ENCODE data around the gene SHISA6.

Gene SHISA6

DNA sequence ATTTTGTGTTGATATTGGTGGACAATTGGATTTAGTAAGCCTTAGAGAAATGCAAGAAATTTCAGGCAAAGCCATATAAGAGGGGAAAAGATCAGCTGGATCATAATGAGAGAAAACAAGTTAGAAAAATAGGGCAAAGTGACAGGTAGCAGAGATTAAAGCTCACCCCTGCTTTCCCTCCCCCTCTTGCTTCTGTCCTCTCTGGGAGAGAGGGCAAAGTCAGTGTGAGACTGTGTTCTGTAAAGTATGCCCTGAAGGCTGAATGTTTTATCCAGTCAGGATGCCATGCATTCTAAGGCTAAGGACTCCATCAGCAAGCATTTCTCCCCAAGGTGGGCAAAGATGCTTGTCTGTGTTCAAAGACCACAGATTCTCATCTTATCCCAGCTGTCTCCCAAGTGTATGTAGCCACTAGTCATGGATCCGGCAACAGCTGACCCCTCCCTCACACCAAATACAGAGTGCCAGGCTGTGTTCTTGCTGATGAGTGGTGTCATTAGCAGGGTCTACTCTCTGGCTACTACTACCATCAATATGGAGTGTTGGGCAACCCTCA is 221.1 kb downstream of the SHISA6 start:
- DNase-seq: no peak

DNA sequence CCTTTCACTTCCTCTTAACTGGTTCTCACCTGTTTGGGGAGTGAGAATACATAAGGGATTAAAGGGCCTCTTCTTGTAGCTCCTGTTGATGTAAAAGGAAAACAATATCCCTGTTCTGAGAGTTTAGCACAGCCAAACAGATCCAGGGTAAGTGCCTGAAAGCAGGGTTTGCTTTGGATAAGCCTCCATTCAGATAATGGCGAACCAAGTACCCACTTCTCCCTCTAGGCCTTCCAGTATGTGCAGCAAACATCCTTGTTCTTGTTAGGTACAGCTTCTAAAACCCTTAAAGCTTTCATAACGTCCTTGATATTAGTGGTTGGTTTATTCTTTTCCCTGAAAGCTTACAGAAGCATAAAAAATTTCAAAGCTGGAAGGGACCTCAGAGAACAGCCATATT is 226.6 kb downstream of the SHISA6 start:
- DNase-seq: no peak

DNA sequence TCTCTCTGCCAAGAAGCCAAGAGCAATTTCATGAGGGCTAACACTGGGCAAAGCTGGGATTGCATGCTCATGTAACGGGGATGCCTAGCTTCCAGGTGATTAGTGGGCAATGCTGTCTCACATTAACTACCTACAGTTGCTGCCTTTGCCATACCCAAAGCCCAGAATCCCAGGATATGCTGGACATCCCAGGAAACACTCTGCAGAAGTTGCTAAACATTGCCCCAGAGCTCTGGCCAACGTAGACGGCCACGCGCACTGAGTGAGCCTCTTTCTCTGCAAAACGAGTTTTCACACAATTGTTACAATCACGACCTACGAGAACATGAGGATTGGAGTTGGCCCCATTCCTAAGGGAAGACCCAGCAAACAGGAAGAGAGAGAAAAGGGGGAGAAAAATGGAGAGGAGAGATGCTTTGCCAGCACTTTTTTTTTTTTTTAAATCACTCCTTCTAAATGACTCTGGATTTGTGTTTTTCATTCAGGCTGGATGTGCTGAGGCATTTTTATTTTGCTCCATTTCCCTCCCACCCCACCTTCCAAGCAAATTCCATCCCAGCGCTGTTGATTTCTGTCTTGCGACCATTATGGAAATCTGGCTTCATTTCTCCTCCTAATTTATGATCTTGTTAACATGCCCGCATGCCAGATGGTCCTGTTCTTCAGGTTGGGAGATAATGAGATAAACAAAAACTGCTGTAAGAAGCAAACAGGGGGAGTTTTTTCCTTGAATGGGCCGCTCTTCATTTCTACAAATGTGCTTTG is 244.5 kb downstream of the SHISA6 start:
- DNase-seq: no peak

DNA sequence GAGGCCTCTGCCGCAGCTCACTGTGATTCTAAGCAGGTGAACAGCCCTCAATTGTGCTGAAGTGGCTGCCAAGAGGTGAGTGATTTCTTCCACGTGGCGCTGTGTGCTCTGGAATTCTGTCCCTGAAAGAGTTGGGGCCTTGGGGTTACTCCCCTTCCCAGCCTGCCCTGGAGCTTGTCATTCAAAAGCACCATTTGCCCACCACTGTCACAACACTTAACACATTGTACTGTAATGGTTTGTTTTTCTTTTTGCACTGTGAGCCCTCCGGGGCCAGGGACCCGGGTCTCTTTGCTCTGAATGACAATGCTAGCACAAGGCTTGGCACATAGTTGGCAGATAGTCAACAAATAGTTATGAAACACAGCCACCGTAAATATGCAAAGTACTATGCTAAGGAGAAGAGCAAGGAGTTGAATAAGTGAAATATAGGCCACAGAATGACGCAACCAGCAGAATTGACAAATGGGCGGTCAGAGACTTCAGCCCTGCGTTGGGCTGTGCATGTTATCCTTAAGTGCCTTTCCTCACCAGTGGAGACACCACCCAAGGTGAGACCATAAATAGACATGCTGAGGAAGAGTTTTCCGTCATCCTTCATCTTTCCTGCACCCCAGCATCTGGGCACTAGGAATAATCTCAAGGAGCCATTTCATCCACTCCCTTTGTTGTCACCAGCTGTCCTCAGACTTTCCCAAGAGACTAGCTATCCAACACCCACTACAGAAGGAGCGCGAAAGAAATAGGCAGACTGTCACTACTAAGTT is 245.3 kb downstream of the SHISA6 start:
- DNase-seq: no peak

DNA sequence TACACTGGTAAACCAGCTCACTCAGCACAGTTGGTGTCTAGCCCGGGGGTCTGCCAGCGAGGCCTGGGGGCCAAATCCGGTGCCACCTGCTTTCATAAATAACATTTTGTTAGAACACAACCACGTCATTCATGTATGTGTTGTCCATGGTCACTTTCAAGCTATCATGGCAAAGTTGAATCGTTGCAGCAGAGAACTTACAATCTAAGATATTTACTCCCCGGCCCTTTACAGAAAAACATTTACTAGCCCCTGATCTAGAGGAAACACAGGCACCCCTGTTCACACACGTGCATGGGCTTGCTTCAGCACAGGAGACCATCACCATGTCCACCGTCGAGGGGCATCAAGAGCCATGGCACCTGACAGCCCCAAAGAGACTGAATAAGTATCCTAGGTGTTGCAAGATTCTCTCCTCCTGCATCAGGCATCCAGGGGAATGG is 245.9 kb downstream of the SHISA6 start:
- no peak for DNase-seq

DNA sequence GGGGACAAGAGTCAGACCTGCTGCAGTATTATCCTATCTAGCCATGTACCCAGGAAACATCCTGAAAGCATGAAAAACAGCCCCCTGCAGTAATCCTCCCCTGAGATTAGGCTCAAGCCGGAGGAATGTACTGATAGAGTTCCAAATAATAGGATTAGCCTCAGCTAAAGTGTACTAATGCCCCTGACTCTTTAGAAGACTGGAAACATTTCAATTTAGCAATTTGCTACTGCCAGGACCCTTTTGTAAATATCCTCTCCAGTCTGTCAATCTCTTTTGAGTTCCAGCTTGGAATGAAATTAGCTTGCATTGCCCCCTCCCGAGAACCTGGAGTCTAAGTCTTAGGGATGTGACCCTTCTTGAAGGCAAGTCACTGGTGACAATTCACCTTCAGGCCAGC is 246.5 kb downstream of the SHISA6 start:
- DNase-seq: no peak

DNA sequence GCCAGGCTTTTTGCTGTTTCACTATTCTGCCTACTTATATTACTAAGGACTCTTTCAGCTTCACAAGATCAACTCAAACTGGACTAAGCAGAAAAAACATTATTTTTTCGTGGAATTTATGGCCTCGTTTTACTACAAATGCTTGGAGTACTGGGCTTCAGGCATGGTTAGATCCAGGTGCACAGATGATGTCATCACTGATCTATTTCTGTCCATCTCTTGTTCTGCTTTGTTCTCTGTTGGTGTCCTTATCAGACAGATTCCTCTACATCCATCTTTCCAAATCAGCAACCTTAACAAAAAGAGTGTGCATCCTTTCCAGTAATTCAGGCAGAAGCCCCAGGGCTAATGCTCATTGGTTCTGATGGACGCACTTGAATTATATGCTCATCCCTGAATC is 247.4 kb downstream of the SHISA6 start:
- no peak for DNase-seq

DNA sequence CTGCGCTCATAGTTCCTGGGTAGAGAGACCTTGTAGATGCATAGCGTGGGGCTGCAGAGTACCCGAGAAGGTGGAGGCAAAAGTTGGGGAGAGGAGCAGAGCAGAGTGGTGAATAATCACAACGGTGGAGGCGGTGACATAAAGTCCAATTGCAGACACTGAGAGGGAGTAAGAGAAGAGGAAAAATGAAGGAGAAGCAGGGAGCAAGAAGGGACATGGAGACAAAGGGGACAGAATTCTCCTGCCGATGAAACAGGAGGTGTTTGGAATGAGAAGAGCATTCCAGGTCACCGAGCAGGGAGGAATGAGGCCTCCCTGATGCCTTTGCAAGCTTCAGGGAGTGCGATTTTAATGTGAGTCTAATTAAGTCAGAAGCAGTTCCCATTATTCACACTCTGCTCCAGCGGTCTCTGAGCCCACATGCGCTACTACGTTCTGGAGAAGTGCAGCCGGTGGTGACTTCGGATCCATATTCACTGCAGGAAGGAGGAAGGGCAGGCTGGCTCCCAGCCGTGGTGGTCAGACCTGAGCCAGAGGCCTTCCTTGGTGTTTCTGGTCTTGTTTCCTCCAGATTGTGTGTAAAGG is 249.2 kb downstream of the SHISA6 start:
- no peak for DNase-seq

DNA sequence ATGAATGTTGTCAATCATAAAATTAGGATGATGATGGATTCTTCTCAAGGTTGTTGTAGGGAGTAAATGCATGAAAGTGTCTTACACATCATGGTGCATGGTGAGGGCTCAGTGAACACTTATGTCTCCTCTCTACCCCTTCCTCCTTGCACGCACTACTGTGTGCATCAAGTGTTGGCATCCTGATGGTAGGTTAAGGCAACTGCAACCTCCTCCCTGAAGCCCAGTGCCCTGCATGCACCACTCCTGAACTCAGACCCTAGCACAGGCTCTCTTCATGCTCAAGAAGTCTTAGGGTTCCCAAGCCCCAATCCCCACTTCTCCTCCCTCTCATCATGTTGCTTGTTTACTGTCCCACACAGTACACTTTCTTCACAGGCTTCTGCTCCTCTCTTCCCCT is 251.5 kb downstream of the SHISA6 start:
- DNase-seq: no peak

DNA sequence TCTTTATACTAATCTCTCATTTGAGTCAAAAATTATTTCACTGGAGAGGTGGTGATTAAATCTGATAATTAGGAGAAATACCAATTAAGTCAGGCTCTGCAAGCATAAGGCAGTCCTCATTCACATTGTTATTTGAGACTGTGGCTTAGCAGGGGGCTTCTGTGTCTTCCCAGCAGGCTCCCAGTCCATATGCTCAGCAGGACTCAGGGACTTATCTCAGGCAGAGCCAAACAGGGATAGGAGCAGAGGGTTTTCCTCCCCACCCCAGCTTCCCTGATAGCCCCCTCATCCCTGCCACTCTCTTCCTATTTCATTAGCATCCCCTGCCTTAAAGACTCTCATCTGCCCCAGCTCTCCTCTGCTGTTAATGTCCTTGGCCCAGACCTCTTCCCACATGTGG is 252.9 kb downstream of the SHISA6 start:
- DNase-seq: no peak

DNA sequence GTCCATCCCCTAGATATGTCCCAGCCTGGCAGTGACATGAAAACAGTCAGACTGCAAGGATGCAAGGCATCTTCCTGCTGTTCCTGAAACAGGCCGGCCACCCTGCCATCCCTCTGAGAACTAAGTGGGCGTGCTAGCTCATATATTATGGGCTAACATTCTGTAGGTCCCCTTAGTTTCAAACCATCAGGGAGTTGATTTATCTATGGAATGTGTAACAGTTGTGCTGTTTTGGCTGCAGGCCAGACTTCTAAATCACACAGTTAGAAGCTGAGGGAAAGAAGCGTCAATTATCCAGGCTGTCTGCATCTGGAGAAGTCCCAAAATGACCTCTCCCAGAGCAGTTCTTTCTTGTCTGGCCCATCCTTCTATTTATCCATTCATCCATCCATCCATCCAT is 254.6 kb downstream of the SHISA6 start:
- DNase-seq: no peak

DNA sequence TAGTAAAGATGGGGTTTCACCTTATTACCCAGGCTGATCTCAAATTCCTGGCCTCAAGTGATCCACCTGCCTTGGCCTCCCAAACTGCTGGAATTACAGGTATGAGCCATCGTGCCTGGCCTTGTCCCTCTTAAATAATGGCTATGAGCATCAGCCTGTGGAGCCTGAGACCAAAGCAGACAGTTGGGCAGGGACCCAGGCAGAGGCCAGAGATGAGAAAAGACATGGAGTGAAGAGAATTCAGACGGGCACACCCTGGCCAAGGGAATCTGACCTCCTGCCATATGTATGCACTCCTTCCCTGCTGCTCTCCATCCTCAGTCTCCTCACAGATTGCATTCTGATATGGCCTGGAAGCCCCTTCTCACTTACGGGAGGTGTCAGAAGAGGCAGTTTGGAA is 258.9 kb downstream of the SHISA6 start:
- no peak for DNase-seq

DNA sequence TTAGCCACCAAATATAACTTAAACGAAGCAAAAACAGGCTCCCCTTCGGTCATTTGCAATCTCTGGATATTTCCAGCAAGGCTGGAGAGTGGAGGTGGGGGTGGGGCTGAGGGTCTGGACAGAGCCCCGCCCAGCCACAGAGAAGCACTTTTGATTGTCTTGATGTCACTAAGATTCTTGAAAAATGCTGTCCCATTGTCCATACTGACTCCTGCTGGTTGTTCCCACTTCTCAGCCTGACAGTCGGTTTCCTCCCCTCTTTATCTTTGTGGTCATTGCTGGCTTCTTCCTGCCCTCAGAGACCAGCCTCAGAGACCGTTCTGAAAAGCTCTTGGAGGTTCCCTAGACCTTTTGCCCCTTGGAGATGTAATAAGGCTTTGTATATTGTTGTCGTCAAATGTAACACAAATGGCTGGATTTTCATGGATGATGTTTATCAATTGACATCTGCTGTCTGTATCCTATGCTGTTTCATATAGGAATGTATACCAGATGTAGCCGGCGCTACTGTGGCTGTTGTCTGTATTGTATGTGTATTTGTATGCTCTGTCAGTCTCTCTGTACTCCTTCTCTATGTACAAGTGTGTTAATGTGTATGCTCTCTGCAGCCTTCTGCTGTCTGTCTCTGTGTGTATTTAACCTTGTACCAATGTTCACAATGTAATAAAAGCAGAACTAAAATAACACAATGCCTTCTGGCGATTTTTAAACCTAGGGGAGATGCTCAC is 262.5 kb downstream of the SHISA6 start:
- no peak for DNase-seq

DNA sequence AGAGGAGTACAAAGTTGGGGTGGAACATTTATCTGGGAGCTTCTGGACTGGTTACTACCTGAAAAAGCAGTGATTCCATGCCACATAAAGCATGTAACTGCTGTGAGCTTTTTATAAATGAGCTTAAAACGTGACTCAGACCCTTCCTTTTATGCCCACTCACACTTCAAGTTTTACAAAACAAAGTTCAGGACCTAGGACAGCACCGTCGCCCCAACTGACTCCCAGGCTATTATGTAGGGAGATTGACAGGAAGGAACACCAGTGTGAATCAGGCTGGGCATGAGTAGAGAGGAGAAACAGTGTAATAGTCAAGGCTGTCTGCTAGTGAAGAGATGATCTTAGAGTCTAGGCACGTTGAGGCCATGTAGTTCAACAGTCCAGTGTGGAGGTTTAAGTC is 265.6 kb downstream of the SHISA6 start:
- DNase-seq: no peak

DNA sequence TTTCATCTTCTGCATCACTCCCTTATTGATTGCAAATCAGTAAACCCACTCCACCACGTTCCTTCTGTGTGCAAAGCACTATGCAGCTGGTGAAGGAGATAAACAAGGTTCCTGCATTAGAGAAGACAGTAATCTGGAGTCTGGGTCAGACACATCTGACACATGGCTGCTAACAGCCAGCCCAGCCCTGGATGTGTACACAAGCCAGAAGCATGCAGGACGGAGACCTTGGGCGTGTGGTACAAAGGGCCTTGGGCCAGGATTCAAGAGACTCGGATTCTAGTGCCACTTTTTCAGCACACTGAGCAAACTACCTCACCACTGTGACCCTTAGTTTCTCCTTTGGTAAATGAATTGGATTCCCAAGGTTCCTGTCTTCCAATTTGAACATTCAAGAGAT is 270.7 kb downstream of the SHISA6 start:
- no peak for DNase-seq

DNA sequence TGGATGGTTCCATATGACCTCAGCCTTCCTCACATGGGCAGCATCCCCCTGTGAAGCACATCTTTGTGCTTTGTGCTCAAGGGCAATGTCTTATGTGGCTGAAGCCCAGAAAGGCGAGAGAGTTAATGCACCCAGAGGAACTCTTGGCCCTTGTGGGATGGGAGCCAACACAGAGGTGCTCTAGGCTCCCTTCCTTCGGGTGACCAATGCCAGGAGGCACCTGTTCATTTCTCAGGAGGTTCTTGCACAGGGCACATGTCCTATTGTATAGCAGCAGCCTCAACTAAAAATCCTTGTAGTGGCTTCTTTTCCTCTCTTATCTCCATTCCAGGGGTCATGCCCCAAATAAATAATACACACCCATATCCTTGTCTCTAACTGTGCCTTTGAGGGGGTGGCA is 273.6 kb downstream of the SHISA6 start:
- no peak for DNase-seq

DNA sequence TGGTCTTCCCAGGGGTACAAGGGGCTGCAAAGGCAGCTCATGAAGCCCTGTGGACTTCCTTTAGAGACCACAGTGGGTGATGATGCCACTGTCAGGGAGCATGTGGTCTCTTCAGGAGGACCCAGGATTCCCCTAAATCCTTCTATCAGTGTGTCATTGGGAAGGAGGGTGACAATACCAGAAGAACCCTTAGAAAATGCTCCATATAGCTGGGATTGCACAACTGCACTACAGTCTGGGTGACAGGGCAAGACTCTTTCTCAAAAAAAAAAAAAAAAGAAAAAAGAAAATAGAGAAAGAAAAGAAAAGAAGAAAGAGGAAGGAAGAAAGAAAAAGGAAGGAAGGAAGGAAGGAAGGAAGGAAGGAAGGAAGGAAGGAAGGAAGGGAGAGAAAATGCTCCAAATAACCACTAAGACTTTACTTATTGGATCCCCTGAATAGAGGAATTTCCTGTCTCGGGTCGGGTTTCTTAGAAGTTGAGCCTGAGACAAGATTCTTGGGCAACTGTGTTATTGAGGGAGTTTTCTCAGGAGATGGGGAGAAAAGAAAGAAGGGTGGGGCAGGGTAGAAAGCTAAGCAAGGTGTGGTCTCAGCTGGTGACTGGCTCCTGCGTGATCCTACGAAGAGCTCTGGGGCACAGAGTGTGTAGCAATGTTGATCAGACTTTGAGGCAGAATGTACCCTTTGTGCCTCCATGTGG is 274.1 kb downstream of the SHISA6 start:
- no peak for DNase-seq

DNA sequence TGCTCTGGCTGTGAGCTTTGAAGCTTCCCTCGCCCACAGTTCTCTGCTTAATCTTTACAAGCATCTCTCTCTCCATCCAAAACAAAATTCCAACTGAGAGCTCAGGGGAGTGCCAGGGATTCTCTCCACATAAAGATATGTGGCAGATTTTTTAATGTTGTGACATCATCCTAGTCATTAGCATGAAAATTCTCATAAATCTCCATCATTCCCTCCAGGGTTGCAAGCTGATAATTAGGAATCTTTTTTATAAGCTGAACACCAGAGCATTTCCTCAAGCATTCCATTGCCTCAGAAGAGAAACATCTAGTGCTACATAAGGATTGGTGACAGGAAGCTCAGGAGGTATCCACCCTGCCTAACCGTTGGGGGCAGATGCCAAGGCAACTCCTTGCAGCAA is 274.9 kb downstream of the SHISA6 start:
- DNase-seq: no peak

DNA sequence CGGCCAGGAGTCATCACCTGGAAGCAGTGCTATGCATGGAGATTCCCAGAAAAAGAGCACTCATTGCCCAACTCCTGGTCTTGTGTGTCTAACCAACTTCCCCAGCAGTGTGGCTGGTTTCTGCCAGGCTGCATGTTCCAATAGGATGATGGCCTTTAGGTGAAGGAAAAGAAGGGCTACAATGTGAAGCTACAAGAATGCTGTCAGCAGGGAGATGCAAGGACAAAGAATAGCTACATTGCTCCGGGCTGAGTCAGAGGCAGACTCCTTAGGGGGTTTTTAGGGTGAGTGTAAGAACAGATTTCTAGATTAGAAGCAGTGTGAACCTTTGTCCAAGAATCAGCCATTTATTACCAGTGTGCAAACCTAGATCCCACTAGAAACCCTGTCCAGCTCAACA is 294.2 kb downstream of the SHISA6 start:
- no peak for DNase-seq

DNA sequence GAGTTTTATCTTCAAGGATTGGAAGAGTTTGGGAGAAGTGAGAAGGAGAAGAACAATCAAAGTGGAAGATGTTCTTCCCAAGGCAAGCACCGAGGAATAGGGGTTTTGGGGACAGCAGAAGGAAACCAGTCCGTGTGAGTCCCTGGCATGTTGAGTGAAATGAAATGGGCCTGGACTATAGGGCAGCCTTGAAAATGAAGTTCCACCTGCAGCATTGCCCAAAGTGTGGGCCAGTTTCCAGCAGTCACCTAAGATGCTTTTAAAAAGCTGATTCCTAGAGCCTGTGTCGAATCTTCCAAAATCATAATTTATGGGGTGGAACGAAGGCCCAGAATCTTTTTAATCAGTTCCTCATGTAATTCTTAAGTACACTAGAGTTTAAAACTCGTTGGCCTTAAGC is 297.4 kb downstream of the SHISA6 start:
- DNase-seq: no peak

DNA sequence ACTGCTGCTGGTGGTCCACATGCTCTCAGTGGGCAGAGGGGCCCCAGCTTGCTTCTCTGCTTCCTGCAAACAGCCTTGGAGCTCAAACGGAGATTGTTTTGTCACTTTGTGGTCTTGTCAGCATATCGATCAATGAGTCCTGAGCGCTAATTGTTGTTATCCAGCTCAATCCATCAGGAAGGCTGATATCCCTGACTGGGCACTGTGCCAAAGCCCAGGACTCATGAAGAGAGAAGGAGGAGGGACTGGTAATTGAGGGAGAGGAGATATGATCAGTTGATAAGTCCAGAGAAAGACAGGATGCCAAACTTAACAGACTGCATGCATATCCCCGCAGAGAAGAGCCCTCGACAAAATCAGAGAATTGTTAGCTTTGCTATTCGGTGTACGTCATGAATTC is 298.6 kb downstream of the SHISA6 start:
- no peak for DNase-seq

DNA sequence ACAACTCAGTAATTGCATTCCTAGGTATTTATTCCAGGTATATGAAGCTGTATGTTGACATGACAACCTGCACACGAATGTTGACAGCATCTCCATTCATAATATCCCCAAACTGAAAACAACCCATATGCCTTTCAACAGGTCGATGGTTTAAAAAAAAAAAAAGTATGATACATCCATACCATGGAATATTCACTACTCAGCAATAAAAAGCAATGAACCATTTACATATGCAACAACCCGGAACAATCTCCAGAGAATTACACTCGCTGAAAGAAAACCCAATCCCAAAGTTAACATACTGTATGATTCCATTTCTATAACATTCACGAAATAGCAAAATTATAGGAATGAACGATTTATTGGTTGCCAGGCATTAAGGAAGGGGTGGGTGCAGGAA is 304.0 kb downstream of the SHISA6 start:
- no peak for DNase-seq

DNA sequence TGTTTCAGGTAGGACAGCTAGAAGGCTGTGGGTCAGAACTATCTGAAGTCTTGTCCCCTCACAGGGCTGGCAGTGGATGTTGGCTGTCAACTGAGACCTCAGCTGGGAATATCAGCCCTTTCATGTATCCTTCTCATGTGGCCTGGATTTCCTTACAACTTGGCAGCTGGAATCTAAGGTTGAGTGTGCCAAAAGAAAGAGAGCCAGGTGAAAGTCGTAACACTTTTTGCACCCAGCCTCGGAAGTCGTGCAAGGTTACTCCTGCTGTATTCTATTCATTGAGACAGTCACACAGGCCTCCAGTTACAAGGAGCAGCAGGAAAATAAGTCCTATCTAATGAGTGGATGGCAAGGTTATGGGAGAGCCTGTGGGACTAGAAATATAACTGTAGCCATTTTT is 304.7 kb downstream of the SHISA6 start:
- no peak for DNase-seq
